Mesothelial cell of epicardium (in vitro differentiated cells): ENCODE data around the gene NUP50. TPM values are rescaled to one million over a fixed set of nuclear protein-coding genes. Genes with fewer than 3 reads are reported as not detected.

Experiments used
- DNase-seq, 2 experiments: peaks; one replicate each; pipeline ENCODE4 v3.0.0; 2021; ENCODE audit warnings: low spot score in 2 of 2; ENCODE audit not compliant: unreplicated experiment in 2 of 2
- H3K27ac Mint-ChIP-seq: 2 replicates; pipeline ENCODE4 v1.8.0; 2021; ENCODE audit warnings: mixed read lengths
- H3K27me3 Mint-ChIP-seq: 2 replicates; pipeline ENCODE4 v1.8.0; 2021; ENCODE audit warnings: low read depth, mixed read lengths
- H3K36me3 Mint-ChIP-seq: 2 replicates; pipeline ENCODE4 v1.8.0; 2021; ENCODE audit warnings: mixed read lengths
- H3K4me1 Mint-ChIP-seq: 2 replicates; pipeline ENCODE4 v1.8.0; 2021; ENCODE audit warnings: mixed read lengths
- H3K4me3 Mint-ChIP-seq: 2 replicates; pipeline ENCODE4 v1.8.0; 2021; ENCODE audit warnings: mild to moderate bottlenecking, moderate library complexity, mixed read lengths
- H3K9me3 Mint-ChIP-seq: 2 replicates; pipeline ENCODE4 v1.8.0; 2021; ENCODE audit warnings: mixed read lengths
- total RNA-seq: library from RNA; stranded (reverse); gene quantifications from 3 replicates; pipeline ENCODE4 v1.2.1, GENCODE V29; 2021
- TF ChIP-seq, protein P1 (sequence below): fragments of 200-600 bp; sonication (generic); IDR thresholded peaks from one replicate; pipeline ENCODE4 v1.5.0; 2021; ENCODE audit warnings: antibody characterized with exemption; ENCODE audit not compliant: unreplicated experiment

Gene NUP50
- total RNA-seq, 1 donor from 2014 or later: 45.8 TPM

DNA sequence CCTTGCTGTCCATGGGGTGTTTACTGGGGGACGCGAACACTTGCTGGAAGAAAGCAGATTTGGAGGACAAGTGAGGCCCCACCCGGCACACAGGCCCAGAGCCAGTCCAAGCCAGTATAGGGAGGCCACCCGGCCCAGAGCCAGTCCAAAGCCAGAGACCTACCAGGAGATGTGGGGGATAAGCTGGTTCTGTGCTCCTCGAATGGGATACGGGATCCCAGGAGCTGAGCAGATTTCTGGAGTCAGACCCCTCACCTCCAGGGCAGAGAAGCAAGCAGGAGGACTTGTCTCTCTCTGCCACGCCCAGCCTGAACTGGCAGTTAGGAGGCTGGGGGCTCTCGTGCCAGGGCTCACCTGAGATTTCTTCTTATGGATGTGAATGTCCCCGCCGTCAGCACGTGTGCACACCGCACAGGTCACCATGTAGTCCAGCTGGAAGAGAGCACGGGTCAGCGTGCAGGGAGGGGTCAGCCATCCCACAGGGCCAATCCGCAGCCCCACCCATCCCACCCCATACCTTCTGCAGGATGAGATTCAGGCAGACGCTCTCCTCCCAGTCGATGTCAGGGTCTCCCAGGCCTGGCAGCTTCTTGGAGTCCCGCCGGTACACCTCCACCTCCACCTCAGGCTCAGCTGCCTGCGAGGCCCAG is 41.7 kb downstream of the NUP50 start:
- TF ChIP-seq, protein P1, sequence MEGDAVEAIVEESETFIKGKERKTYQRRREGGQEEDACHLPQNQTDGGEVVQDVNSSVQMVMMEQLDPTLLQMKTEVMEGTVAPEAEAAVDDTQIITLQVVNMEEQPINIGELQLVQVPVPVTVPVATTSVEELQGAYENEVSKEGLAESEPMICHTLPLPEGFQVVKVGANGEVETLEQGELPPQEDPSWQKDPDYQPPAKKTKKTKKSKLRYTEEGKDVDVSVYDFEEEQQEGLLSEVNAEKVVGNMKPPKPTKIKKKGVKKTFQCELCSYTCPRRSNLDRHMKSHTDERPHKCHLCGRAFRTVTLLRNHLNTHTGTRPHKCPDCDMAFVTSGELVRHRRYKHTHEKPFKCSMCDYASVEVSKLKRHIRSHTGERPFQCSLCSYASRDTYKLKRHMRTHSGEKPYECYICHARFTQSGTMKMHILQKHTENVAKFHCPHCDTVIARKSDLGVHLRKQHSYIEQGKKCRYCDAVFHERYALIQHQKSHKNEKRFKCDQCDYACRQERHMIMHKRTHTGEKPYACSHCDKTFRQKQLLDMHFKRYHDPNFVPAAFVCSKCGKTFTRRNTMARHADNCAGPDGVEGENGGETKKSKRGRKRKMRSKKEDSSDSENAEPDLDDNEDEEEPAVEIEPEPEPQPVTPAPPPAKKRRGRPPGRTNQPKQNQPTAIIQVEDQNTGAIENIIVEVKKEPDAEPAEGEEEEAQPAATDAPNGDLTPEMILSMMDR: no peak
- Mint-ChIP-seq H3K36me3 (peaks cover 7% of the 10 kb centered on the region), H3K4me1 (peaks cover 28% of the 10 kb centered on the region), H3K9me3 (no peaks in the 10 kb centered on the region), H3K27ac (peak overlapping the region; percentile 9), H3K27me3 (peaks cover 3% of the 10 kb centered on the region), H3K4me3 (no peak overlapping the region)
- DNase-seq: no peak

DNA sequence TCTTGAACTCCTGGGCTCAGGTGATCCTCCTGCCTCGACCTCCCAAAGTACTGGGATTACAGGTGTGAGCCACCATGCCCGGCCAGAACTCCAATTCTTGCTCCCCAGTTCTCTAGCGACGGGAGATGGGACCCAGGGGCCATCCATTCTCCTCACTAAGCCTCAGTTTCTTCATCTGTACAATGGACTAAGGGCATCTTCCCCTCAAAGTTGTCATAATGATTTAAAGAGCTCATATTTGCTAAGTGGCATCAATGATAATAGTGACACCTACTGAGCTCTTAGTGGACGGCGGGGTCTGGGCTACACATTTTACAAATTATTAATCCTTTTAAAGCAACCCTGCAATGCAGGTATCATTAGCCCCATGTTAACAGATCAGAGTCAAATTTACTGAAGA is 42.5 kb downstream of the NUP50 start:
- TF ChIP-seq, protein P1: no peak
- H3K27ac Mint-ChIP-seq: no peak overlapping the region
- no peaks in the 10 kb centered on the region for H3K9me3 Mint-ChIP-seq
- H3K36me3 Mint-ChIP-seq: peaks cover 10% of the 10 kb centered on the region
- H3K4me3 Mint-ChIP-seq: no peak overlapping the region
- DNase-seq: no peak
- H3K4me1 Mint-ChIP-seq: peaks cover 33% of the 10 kb centered on the region
- peaks cover 3% of the 10 kb centered on the region for H3K27me3 Mint-ChIP-seq

DNA sequence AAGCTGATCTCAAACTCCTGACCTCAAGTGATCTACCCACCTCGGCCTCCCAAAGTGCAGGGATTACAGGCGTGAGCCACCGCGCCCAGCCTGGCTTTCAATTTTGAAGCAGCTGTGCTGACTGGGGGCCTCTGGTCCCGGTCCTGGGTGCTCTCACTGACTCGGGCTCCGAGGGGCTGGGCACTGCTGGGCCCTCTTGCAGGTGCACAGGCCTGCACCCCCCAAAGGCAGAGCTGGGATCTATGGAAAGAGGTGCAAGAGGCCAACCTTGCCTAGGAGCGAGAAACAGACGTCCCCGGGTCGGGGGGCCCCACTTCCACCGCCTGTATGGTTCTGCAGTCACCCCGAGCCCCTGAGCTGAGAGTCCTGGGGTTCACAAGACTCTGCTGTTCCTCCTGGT is 43.8 kb downstream of the NUP50 start:
- H3K4me1 Mint-ChIP-seq: peaks cover 36% of the 10 kb centered on the region
- TF ChIP-seq, protein P1: no peak
- H3K27me3 Mint-ChIP-seq: peaks cover 5% of the 10 kb centered on the region
- H3K27ac Mint-ChIP-seq: no peak overlapping the region
- peaks cover 5% of the 10 kb centered on the region for H3K36me3 Mint-ChIP-seq
- no peak overlapping the region for H3K4me3 Mint-ChIP-seq
- no peaks in the 10 kb centered on the region for H3K9me3 Mint-ChIP-seq
- DNase-seq: no peak

DNA sequence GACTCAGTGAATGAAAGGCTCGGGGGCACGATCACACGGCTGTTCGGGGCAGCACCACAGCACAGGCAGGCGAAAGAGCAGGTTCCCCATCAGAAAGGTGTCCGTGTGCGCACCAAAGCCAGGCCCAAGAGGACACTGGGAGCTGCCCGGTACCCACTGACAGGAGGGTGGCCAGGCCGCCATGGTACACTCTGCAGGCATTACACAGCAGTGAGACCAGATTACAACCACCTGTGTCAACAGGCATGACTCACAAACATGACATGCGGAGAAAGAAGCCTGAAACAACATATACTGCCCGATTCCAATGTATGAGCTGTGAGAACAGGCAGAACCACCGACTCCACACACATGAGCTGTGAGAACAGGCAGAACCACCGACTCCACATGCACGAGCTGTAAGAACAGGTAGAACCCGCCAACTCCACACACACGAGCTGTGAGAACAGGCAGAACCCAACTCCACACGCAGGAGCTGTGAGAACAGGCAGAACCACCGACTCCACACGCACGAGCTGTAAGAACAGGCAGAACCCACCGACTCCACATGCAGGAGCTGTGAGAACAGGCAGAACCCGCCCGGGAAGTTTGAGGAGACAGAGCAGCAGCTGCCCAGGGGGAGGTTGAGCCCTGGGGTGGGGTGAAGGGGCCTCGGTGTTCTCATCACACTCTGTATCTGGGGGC is 44.4 kb downstream of the NUP50 start:
- Mint-ChIP-seq H3K27me3 (peaks cover 9% of the 10 kb centered on the region), H3K36me3 (peaks cover 5% of the 10 kb centered on the region), H3K27ac (no peak overlapping the region), H3K4me1 (peaks cover 40% of the 10 kb centered on the region), H3K9me3 (no peaks in the 10 kb centered on the region), H3K4me3 (no peak overlapping the region)
- TF ChIP-seq, protein P1: no peak
- no peak for DNase-seq

DNA sequence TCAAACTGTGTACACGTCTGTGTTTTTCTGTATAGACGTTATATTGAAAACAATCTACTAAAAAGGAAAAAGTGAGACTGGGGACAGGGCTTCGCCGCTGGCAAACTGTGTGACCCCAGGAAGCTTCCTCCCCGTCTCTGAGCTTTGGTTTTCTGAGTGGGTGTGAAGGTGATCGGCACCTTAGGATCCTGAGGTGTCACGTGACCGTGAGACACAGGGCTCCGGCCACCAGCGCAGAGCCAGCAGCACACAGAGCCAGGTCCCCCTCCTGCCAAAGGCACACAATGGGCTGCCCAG is 44.9 kb downstream of the NUP50 start:
- Mint-ChIP-seq H3K27ac (no peak overlapping the region), H3K27me3 (peaks cover 11% of the 10 kb centered on the region), H3K36me3 (peaks cover 5% of the 10 kb centered on the region), H3K9me3 (no peaks in the 10 kb centered on the region), H3K4me1 (peaks cover 41% of the 10 kb centered on the region), H3K4me3 (no peak overlapping the region)
- no peak for DNase-seq
- TF ChIP-seq, protein P1: no peak
